Fibroblast of mammary gland (primary cell): ENCODE results near the gene FBXW11.

Source experiments
- DNase-seq: peaks from one replicate; pipeline ENCODE4 v3.0.0-alpha.2; 2010; ENCODE audit warnings: low read depth
- H3K4me3 ChIP-seq: 2 replicates; pipeline ENCODE4 v1.5.1; 2011; ENCODE audit warnings: low read depth, mild to moderate bottlenecking, low read length, moderate library complexity; ENCODE audit not compliant: control insufficient read depth
- TF ChIP-seq, protein P1 (sequence below): conservative IDR thresholded peaks from 2 replicates; pipeline ENCODE4 v1.5.1; 2011; ENCODE audit warnings: low read depth, low read length, inconsistent platforms; ENCODE audit not compliant: control insufficient read depth, insufficient read depth

The FBXW11 gene

DNA sequence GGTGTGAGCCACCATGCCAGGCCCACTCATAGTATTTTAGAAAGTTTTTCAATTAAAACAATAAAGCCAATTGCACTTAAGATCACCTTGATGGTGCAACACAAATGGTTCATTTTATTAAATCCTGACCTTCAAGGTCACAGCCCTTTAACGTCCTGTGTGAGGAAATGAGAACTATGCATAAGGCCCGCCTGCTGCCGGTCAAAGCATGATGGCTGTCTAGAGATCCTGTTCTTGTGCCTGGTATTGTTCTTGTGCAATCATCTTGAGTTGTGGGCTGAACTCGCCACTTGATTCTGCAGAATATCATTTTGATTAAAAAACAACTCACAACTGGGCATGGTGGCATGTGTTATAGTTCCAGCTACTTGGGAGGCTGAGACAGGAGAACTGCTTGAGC, 43.6 kb upstream of the FBXW11 start:
- TF ChIP-seq, protein P1, sequence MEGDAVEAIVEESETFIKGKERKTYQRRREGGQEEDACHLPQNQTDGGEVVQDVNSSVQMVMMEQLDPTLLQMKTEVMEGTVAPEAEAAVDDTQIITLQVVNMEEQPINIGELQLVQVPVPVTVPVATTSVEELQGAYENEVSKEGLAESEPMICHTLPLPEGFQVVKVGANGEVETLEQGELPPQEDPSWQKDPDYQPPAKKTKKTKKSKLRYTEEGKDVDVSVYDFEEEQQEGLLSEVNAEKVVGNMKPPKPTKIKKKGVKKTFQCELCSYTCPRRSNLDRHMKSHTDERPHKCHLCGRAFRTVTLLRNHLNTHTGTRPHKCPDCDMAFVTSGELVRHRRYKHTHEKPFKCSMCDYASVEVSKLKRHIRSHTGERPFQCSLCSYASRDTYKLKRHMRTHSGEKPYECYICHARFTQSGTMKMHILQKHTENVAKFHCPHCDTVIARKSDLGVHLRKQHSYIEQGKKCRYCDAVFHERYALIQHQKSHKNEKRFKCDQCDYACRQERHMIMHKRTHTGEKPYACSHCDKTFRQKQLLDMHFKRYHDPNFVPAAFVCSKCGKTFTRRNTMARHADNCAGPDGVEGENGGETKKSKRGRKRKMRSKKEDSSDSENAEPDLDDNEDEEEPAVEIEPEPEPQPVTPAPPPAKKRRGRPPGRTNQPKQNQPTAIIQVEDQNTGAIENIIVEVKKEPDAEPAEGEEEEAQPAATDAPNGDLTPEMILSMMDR, result no peak
- no peak for DNase-seq

DNA sequence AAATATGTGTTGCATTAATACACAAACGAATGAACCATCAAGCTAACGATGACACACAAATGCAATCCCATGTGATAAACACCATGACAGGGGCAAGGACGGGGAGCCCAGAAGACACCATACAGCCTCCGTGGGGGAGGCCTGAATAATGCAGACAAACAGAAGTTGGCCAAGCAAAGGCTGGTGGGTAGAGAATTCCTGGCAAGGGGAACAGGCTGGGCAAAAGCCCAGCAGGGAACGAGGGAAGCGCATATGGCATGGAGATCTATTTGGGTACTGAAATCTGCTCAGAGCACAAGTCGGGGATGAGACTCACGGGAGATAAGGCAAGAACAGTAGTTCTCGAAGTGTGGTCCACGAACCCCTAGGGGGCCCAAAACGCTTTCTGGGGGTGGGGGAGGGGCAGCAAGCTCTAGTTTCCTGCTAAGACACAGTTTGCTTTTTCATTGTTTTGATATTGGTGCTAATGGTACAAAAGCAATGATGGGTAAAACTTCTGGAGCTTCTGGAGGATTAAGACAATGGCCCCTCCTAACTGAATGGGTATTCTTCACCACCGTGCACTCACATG, 42.9 kb upstream of the FBXW11 start:
- TF ChIP-seq, protein P1, result no peak
- DNase-seq, result no peak
- H3K4me3 ChIP-seq, result no peak overlapping the region

More for the DNA sequence above, 43.6 kb upstream of the FBXW11 start:
- H3K4me3 ChIP-seq, result no peak overlapping the region

DNA sequence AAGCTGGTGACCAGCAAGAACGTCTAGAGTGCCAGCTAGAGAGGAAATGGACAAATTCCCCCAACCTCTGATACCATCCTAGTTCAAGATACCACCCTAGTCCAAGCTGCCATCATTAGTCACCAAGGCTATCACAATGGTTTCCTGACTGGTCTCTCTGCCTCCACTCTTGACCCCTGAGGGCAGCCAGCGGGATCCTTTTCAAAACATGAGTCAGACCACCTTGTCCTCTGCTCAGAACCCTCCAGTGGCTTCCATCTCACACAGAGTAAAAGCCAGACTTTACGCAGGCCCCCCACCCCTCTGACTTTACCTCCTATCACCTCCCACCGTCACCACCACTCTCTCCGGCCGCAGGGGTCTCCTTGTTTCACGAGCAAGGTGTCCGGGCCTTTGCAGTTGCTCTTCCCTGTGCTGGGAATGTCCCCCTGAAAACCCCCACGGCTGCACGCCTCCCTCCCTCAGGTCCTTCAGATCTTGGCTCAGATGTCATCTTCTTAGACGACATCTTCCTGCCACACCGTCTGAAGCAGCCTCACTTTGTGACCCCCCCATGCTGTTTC, 42.2 kb upstream of the FBXW11 start:
- H3K4me3 ChIP-seq, result no peak overlapping the region
- TF ChIP-seq, protein P1, result no peak
- peak; percentile 33 for DNase-seq

DNA sequence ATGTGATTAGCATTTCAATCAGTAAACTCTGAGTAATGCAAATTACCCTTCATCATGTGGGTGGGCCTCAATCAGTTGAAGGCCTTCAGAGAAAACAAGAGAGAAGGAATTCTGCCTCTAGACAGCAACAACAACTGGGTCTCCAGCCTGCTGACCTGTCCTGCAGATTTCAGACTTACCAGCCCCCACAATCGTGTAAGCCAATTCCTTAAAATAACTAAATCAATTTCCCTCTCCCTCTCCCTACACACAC, 41.7 kb upstream of the FBXW11 start:
- TF ChIP-seq, protein P1, result no peak
- no peak for DNase-seq

DNA sequence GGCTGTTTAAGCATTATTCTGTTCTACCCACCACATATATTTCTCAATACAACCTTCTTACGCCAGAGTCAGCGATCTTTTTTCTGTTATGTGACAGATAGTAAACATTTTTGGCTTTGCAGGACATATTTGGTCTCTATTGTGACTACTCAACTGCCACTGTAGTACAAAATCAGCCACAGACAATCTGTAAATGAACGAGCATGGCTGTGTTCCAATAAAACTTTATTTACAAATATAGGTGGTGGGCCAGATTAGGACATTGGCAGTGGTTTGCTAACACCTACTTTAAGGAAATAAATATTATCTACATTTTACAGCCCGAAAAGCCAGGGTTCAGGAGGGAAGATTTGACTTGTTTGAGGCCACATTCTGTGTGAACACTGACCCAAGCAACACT, 40.2 kb upstream of the FBXW11 start:
- TF ChIP-seq, protein P1, result no peak
- no peak overlapping the region for H3K4me3 ChIP-seq
- no peak for DNase-seq

More for the DNA sequence above, 41.7 kb upstream of the FBXW11 start:
- H3K4me3 ChIP-seq, result no peak overlapping the region

DNA sequence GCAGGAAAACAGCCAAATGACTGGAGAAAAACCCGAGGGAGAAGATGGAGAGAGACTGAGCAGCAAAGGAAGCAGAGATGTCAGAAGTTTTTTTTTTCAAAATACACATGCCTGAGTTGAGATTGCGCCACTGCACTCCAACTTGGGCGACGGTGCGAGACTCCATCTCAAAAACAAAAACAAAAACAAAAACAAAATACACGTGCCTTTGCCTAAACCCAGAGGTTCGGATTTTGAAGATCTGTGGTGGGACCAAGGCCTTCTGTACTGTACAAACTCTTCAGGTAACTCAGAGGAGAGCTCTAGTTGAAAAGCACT, 38.8 kb upstream of the FBXW11 start:
- H3K4me3 ChIP-seq, result no peak overlapping the region
- DNase-seq, result no peak
- TF ChIP-seq, protein P1, result no peak
